ENCODE data around the gene AFP.
A peak's percentile ranks its signal among the peaks of the same experiment; 100 is the strongest.

AFP gene

GRCh38 chr4:73446336-73446938 is 10.4 kb downstream of the AFP start:
- ChIA-PET POLR2A (ENCODE audit: low non-redundant PET) (no interaction called here), CTCF (interaction anchor here (0.6 to 1.6 kb wide), 14 partner anchors 9 to 408 kb away, joined by 3 to 14 read pairs (median 3); no protein-coding TSS in a partner anchor)
- TF ChIP-seq CTCF (conservative IDR thresholded peaks at IDR 0.05; ENCODE audit: low read depth) = peak; percentile 76
- peak; percentile 45 for DNase-seq (ENCODE audit: low spot score)
- no peak overlapping the region for H3K27ac ChIP-seq

- POLR2A ChIA-PET (ENCODE audit: low non-redundant PET) = no interaction called here
Observed at GRCh38 chr4:73447671-73448070, 11.7 kb downstream of the AFP start.

GRCh38 chr4:73448448-73449203 is 12.6 kb downstream of the AFP start:
- POLR2A ChIA-PET (ENCODE audit: low non-redundant PET) = no interaction called here
- no peak for DNase-seq (ENCODE audit: low spot score)
- H3K27ac ChIP-seq = no peak overlapping the region
- CTCF ChIA-PET = no interaction called here
- no peak for TF ChIP-seq CTCF (conservative IDR thresholded peaks at IDR 0.05; ENCODE audit: low read depth)

More at GRCh38 chr4:73447671-73448070, 11.7 kb downstream of the AFP start:
- CTCF ChIA-PET = interaction anchor here (0.6 to 0.7 kb wide), 2 partner anchors 103 to 146 kb away, joined by 3 to 7 read pairs; no protein-coding TSS in a partner anchor
- TF ChIP-seq CTCF (conservative IDR thresholded peaks at IDR 0.05; ENCODE audit: low read depth) = no peak
- no peak overlapping the region for H3K27ac ChIP-seq
- no peak for DNase-seq (ENCODE audit: low spot score)

GRCh38 chr4:73450398-73451004 is 14.5 kb downstream of the AFP start:
- TF ChIP-seq CTCF (conservative IDR thresholded peaks at IDR 0.05; ENCODE audit: low read depth) = no peak
- CTCF ChIA-PET = no interaction called here
- POLR2A ChIA-PET (ENCODE audit: low non-redundant PET) = no interaction called here
- peak overlapping the region; percentile 63 for H3K27ac ChIP-seq
- peak; percentile 26 for DNase-seq (ENCODE audit: low spot score)

- POLR2A ChIA-PET (ENCODE audit: low non-redundant PET) = no interaction called here
- no peak for DNase-seq (ENCODE audit: low spot score)
- CTCF ChIA-PET = no interaction called here
- no peak for TF ChIP-seq CTCF (conservative IDR thresholded peaks at IDR 0.05; ENCODE audit: low read depth)
- H3K27ac ChIP-seq = no peak overlapping the region
Observed at GRCh38 chr4:73451404-73451803, 15.4 kb downstream of the AFP start.

GRCh38 chr4:73451981-73452747 is 16.1 kb downstream of the AFP start:
- no peak for TF ChIP-seq CTCF (conservative IDR thresholded peaks at IDR 0.05; ENCODE audit: low read depth)
- ChIA-PET CTCF (interaction anchor here (1.0 kb wide), 1 partner anchor 24 kb away, joined by 4 read pairs; no protein-coding TSS in a partner anchor), POLR2A (ENCODE audit: low non-redundant PET) (no interaction called here)
- DNase-seq (ENCODE audit: low spot score) = no peak
- H3K27ac ChIP-seq = no peak overlapping the region

Data from RWPE1 (cell line).